GM12878 (cell line): Measurements from ENCODE around the gene IER5L. TPM values are rescaled to one million over a fixed set of nuclear protein-coding genes. Genes with fewer than 3 reads are reported as not detected.

Experiments
- ATAC-seq: fragments of 200-7000 bp; cut with Tn5 transposase; 3 replicates; pipeline ENCODE4 v1.9.1; 2020; ENCODE audit warnings: mild to moderate bottlenecking, moderate library complexity
- BruUV-seq: library from RNA; stranded (reverse); fragments of 400-500 nt; replicated peaks from 2 replicates; lab custom pipeline; 2021; lab: Mats Ljungman, UMichigan
- CTCF ChIA-PET: fragments of 300-600 bp; sonication (Branson Sonifier 250); formaldehyde crosslinking; extraction: SDS; loops from one replicate; lab custom pipeline; 2021; ENCODE audit warnings: inconsistent platforms; lab: Yijun Ruan, JAX
- POLR2A ChIA-PET: fragments of 350-600 bp; formaldehyde crosslinking; extraction: SDS; loops from one replicate; lab custom pipeline; 2021; ENCODE audit warnings: inconsistent platforms; lab: Charles Lee
- RAD21 ChIA-PET: fragments of 300-600 bp; sonication (Branson Sonifier 250); formaldehyde crosslinking; loops from one replicate; lab custom pipeline; 2023; ENCODE audit warnings: antibody characterized with exemption; ENCODE audit not compliant: unreplicated experiment; lab: Charles Lee
- SMC1A ChIA-PET: fragments of 300-600 bp; sonication (Branson Sonifier 250); formaldehyde crosslinking; loops from one replicate; lab custom pipeline; 2023; ENCODE audit not compliant: unreplicated experiment, uncharacterized antibody; lab: Charles Lee
- DNase-seq: peaks from one replicate; pipeline ENCODE4 v3.0.0-alpha.2; 2011; ENCODE audit warnings: low read depth, low spot score
- FAIRE-seq: peaks from 3 replicates; lab custom pipeline; 2011; peaks lifted over from hg19 to GRCh38; lab: Jason Lieb, UNC
- H2AFZ ChIP-seq: 2 replicates; pipeline ENCODE4 v1.6.0; 2011; ENCODE audit warnings: low read depth, low read length, control low read depth; ENCODE audit not compliant: control insufficient read depth
- H3K27ac ChIP-seq: 2 replicates; pipeline ENCODE4 v1.5.1; 2011; ENCODE audit warnings: control low read depth; ENCODE audit not compliant: control insufficient read depth, insufficient read depth
- H3K27me3 ChIP-seq, 2 experiments: replicated peaks in 1 of 2; 2 replicates each; pipeline versions ENCODE4 v1.6.0 to v1.6.1; 2011; ENCODE audit warnings: low read length in 1 of 2; ENCODE audit not compliant: control insufficient read depth in 2 of 2, insufficient read depth in 2 of 2
- H3K36me3 ChIP-seq, 2 experiments: 2 replicates each; pipeline ENCODE4 v1.5.1; 2011; ENCODE audit warnings: low read length in 1 of 2; ENCODE audit not compliant: control insufficient read depth in 2 of 2, insufficient read depth in 2 of 2
- H3K4me1 ChIP-seq: 2 replicates; pipeline ENCODE4 v1.6.1; 2011; ENCODE audit warnings: mild to moderate bottlenecking, low read length, moderate library complexity, mixed read lengths; ENCODE audit not compliant: control insufficient read depth, insufficient read depth
- H3K4me2 ChIP-seq: 2 replicates; pipeline ENCODE4 v1.6.0; 2011; ENCODE audit warnings: control low read depth; ENCODE audit not compliant: control insufficient read depth, insufficient read depth
- H3K4me3 ChIP-seq: fragments of 200-600 bp; sonication (generic); 2 replicates; pipeline ENCODE4 v1.5.1; 2016
- H3K79me2 ChIP-seq: 2 replicates; pipeline ENCODE4 v1.6.0; 2011; ENCODE audit warnings: low read length; ENCODE audit not compliant: control insufficient read depth, insufficient read depth
- H3K9ac ChIP-seq: 2 replicates; pipeline ENCODE4 v1.8.0; 2011; ENCODE audit warnings: low read length, control low read depth, mixed read lengths; ENCODE audit not compliant: control insufficient read depth, insufficient read depth
- H3K9me3 ChIP-seq: replicated peaks from 3 replicates; pipeline ENCODE4 v1.5.1; 2011; ENCODE audit warnings: mild to moderate bottlenecking, low read length; ENCODE audit not compliant: control insufficient read depth, insufficient read depth
- H4K20me1 ChIP-seq: 2 replicates; pipeline ENCODE4 v1.6.0; 2011; ENCODE audit not compliant: control insufficient read depth, insufficient read depth
- ASH2L ChIP-seq: fragments of 300-600, 200-600 bp; sonication (generic); IDR thresholded peaks from 2 replicates; pipeline ENCODE4 v1.6.1; 2017; ENCODE audit warnings: low read depth, mild to moderate bottlenecking, borderline replicate concordance
- DPF2 ChIP-seq: fragments of 450-650 bp; IDR thresholded peaks from 2 replicates; pipeline ENCODE4 v1.6.1; 2017; ENCODE audit warnings: mild to moderate bottlenecking
- FOS ChIP-seq: IDR thresholded peaks from 3 replicates; pipeline ENCODE4 v1.6.1; 2011; ENCODE audit warnings: borderline replicate concordance; ENCODE audit not compliant: insufficient read length; ENCODE audit errors: extremely low read depth
- IRF4 ChIP-seq: IDR thresholded peaks from 2 replicates; pipeline ENCODE4 v1.6.1; 2011; ENCODE audit warnings: low read depth, low read length
- MTA3 ChIP-seq: IDR thresholded peaks from 2 replicates; pipeline ENCODE4 v1.6.1; 2012; ENCODE audit warnings: low read length, inconsistent platforms, borderline replicate concordance
- MXI1 ChIP-seq: fragments of 150-350 bp; IDR thresholded peaks from 2 replicates; pipeline ENCODE4 v1.6.1; 2011; ENCODE audit warnings: low read depth, mild to moderate bottlenecking, inconsistent platforms, low read length, improper control_type of control experiment
- NR2C2 ChIP-seq: IDR thresholded peaks from 2 replicates; pipeline ENCODE4 v1.6.1; 2011; ENCODE audit warnings: borderline replicate concordance, low read depth; ENCODE audit not compliant: control insufficient read depth, insufficient read length
- NR2F1 ChIP-seq: fragments of 450-650 bp; conservative IDR thresholded peaks from 2 replicates; pipeline ENCODE4 v1.6.1; 2017; ENCODE audit warnings: mild to moderate bottlenecking
- RAD51 ChIP-seq: fragments of 450-650 bp; IDR thresholded peaks from 2 replicates; pipeline ENCODE4 v1.6.1; 2016; ENCODE audit warnings: moderate library complexity, mild to moderate bottlenecking, inconsistent platforms
- RBBP5 ChIP-seq: fragments of 200-600 bp; sonication (generic); conservative IDR thresholded peaks from 2 replicates; pipeline ENCODE4 v1.6.1; 2016
- SRF ChIP-seq, 2 experiments: IDR thresholded peaks; 2 replicates each; pipeline ENCODE4 v1.6.1; 2011; ENCODE audit warnings: low read depth in 2 of 2, low read length in 2 of 2, mild to moderate bottlenecking in 1 of 2, moderate library complexity in 1 of 2
- WGBS: methylation state at CpG from one replicate; pipeline ENCODE4 v1.1.6; 2016; ENCODE audit warnings: low lambda C conversion rate; ENCODE audit not compliant: insufficient replicate concordance, insufficient coverage; ENCODE audit errors: missing lambda C conversion rate; 5-methylcytosine and 5-hydroxymethylcytosine counted together
- in situ Hi-C: fragments of 300-500 bp; cut with MboI; formaldehyde crosslinking; loops from 9 replicates; pipeline ENCODE4 v1.14.3; 2018; ENCODE audit warnings: mixed read lengths
- intact Hi-C: fragments of 100-400 bp; cut with micrococcal nuclease; formaldehyde crosslinking; loops from one replicate; pipeline ENCODE4 v1.14.2; 2022; ENCODE audit not compliant: unreplicated experiment
- polyA plus RNA-seq, 11 experiments: library from polyadenylated mRNA; depleted of rRNA in 4 of 11; unstranded in 6 of 11; stranded (reverse) in 5 of 11; fragments of >200 nt; fragmentation: Nextera tagmentation in 4 of 11; fragmentation: Illumina TruSeq in 1 of 11; extraction: Ambion mirVana in 4 of 11; extraction: Trizol in 1 of 11; gene quantifications; 1 replicate in 1 of 11; 2 replicates in 10 of 11; pipeline versions ENCODE4 v1.2.1 to v1.2.3, GENCODE V29; 2011 to 2016; ENCODE audit warnings: inconsistent platforms in 2 of 11, missing spikeins in 2 of 11, low read depth in 1 of 11
- total RNA-seq, 4 experiments: library from RNA; depleted of rRNA in 3 of 4; stranded (reverse); fragments of >200 nt in 3 of 4; fragmentation: Illumina TruSeq in 1 of 4; extraction: Trizol in 1 of 4; gene quantifications; 2 replicates each; pipeline versions ENCODE4 v1.2.1 to v1.2.3, GENCODE V29; 2013 to 2021
- TF ChIP-seq, protein P1 (sequence below): IDR thresholded peaks from 2 replicates; pipeline ENCODE4 v1.6.1; 2011; ENCODE audit warnings: mild to moderate bottlenecking, low read depth, low read length, moderate library complexity; ENCODE audit not compliant: insufficient replicate concordance
- TF ChIP-seq, protein P2 (sequence below): IDR thresholded peaks from 2 replicates; pipeline ENCODE4 v1.6.1; 2011; ENCODE audit warnings: borderline replicate concordance, low read depth, mild to moderate bottlenecking, moderate library complexity, low read length; ENCODE audit not compliant: insufficient read depth, poor library complexity, severe bottlenecking
- TF ChIP-seq, protein P3 (sequence below): fragments of 450-650 bp; IDR thresholded peaks from 2 replicates; pipeline ENCODE4 v1.6.1; 2016; ENCODE audit warnings: mild to moderate bottlenecking

The IER5L gene
- total and polyA plus RNA-seq, 10 of the 15 experiments (the other 5 are each of a cell fraction or from before 2014, with no cell fraction given) = 0.04 to 1.4 (median 0.17) TPM

DNA sequence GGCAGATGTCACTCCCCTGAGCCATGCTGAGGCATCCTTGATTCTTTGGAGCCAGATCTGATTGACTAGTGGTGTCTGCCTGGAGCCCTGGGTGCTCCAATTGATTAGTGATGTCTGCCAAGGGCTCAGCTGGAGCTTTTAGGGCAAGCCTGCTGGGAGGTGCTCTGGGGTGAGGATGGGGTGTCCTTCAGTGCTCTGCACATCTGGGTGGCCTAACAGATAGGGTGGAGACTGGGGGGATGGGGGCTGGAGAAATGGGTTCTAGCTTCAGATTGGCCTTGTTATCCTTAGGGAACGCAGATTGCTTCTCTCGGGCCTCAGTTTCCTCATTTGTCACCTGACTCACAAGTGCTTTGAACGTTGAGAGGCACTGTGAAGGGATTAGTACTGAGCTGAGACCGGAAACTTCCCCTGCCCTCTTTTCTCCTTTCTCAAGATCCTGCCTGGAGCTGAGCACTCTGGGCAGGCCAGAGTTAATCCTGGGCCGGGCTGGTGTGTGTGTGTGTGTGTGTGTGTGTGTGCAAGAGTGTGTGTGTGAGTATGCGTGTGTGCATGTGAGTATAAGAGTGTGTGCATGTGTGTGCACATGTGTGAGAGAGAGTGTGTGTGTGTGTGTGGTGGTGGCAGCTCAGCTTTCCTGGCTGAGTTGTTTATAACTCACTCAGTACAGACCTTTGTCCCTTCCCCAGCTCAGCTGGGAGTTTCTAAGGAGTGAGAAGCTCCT lies 5.6 kb upstream of the IER5L start:
- no peak overlapping the region for H3K9ac ChIP-seq

More for the DNA sequence above, 5.6 kb upstream of the IER5L start:
- no peaks in the 10 kb centered on the region for H3K79me2 ChIP-seq
- 47% methylated on average over 5 of the region's 6 CpGs for WGBS
- no peak overlapping the region for H3K4me3 ChIP-seq
- ChIA-PET SMC1A (interaction anchor here (1.1 to 1.3 kb wide), 3 partner anchors 9 to 52 kb away, joined by 3 to 7 read pairs (median 4); no protein-coding TSS in a partner anchor), CTCF (interaction anchor here (0.6 to 2.0 kb wide), 5 partner anchors 9 to 528 kb away, joined by 3 to 9 read pairs (median 3); no protein-coding TSS in a partner anchor), RAD21 (interaction anchor here (0.6 to 1.4 kb wide), 2 partner anchors 52 to 414 kb away, joined by 3 to 4 read pairs; no protein-coding TSS in a partner anchor), POLR2A (interaction anchor here (1.2 to 1.4 kb wide), 2 partner anchors 9 to 43 kb away, joined by 3 to 5 read pairs; no protein-coding TSS in a partner anchor)
- intact Hi-C loops = no loop called here
- peaks cover 11% of the 10 kb centered on the region for H3K4me1 ChIP-seq
- no peak overlapping the region for H3K27ac ChIP-seq
- DNase-seq = no peak
- H2AFZ ChIP-seq = no peak overlapping the region; the same call in 1 of the 2 replicates
- no peak overlapping the region for H3K4me2 ChIP-seq
- ATAC-seq = peak; percentile 51
- H3K27me3 ChIP-seq = no peaks in the 10 kb centered on the region
- in situ Hi-C loops = no loop called here
- no peaks in the 10 kb centered on the region for H3K36me3 ChIP-seq
- no peaks in the 10 kb centered on the region for H4K20me1 ChIP-seq
- no TSS peak for BruUV-seq
- TF ChIP-seq DPF2 = no peak
- TF ChIP-seq NR2C2 = peak; percentile 60
- no peak for TF ChIP-seq IRF4
- no peak for TF ChIP-seq RAD51
- TF ChIP-seq, protein P1, sequence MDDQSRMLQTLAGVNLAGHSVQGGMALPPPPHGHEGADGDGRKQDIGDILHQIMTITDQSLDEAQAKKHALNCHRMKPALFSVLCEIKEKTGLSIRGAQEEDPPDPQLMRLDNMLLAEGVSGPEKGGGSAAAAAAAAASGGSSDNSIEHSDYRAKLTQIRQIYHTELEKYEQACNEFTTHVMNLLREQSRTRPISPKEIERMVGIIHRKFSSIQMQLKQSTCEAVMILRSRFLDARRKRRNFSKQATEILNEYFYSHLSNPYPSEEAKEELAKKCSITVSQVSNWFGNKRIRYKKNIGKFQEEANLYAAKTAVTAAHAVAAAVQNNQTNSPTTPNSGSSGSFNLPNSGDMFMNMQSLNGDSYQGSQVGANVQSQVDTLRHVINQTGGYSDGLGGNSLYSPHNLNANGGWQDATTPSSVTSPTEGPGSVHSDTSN = peak; percentile 42
- TF ChIP-seq RBBP5 = no peak
- TF ChIP-seq FOS = no peak
- peak in 1 of 2 experiments; percentile 91; a peak in 2 of 4 replicates for TF ChIP-seq SRF (IDR thresholded peaks at IDR 0.05; ENCODE audit: low read depth in 2 of 2, low read length in 2 of 2)
- TF ChIP-seq, protein P2, sequence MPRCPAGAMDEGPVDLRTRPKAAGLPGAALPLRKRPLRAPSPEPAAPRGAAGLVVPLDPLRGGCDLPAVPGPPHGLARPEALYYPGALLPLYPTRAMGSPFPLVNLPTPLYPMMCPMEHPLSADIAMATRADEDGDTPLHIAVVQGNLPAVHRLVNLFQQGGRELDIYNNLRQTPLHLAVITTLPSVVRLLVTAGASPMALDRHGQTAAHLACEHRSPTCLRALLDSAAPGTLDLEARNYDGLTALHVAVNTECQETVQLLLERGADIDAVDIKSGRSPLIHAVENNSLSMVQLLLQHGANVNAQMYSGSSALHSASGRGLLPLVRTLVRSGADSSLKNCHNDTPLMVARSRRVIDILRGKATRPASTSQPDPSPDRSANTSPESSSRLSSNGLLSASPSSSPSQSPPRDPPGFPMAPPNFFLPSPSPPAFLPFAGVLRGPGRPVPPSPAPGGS = peak; percentile 79
- TF ChIP-seq MTA3 = no peak
- TF ChIP-seq MXI1 = no peak
- TF ChIP-seq NR2F1 = no peak
- TF ChIP-seq, protein P3, sequence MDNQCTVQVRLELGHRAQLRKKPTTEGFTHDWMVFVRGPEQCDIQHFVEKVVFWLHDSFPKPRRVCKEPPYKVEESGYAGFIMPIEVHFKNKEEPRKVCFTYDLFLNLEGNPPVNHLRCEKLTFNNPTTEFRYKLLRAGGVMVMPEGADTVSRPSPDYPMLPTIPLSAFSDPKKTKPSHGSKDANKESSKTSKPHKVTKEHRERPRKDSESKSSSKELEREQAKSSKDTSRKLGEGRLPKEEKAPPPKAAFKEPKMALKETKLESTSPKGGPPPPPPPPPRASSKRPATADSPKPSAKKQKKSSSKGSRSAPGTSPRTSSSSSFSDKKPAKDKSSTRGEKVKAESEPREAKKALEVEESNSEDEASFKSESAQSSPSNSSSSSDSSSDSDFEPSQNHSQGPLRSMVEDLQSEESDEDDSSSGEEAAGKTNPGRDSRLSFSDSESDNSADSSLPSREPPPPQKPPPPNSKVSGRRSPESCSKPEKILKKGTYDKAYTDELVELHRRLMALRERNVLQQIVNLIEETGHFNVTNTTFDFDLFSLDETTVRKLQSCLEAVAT = peak; percentile 98
- no peak for TF ChIP-seq ASH2L
- FAIRE-seq = no peak
- H3K9me3 ChIP-seq = no peaks in the 10 kb centered on the region; the same call in 2 of the 3 replicates
